Stimulated activated CD4-positive, alpha-beta T cell treated with anti-CD3 and anti-CD28 coated beads, Interleukin-1b, Interleukin-23, amount 100 ng/mL, for 4 hours (primary cell): ENCODE data around the gene DR1.
A peak's percentile ranks its signal among the peaks of the same experiment; 100 is the strongest.
"Not testable (repeated sequence)": the region's sequence is repeated elsewhere in the genome, so short reads cannot be mapped to it uniquely, and the experiment has no call there.

Experiments
- DNase-seq, 2 donors: peaks; one replicate each; pipeline ENCODE4 v3.0.0-alpha.2; 2020; ENCODE audit warnings: low read depth in 2 of 2

DR1 gene

DNA sequence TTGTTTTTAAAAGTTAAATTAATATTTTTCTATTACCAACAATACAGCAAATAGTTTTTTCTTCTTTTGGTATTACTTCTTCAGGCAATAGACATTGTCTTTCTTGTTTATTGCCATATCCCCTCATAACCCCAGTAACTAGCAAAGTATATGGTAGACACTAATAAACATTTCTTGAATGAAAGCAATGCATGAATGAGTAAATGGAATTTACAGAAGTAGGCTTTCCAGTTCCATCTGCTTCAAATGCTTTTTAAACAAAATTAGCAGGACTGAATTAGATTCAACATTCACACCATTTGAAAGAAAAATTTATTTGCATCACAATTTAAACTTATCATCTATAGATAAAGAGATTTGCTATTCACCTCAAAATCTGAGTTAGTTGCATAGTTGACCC, 5.6 kb upstream of the DR1 start:
- DNase-seq = no peak

DNA sequence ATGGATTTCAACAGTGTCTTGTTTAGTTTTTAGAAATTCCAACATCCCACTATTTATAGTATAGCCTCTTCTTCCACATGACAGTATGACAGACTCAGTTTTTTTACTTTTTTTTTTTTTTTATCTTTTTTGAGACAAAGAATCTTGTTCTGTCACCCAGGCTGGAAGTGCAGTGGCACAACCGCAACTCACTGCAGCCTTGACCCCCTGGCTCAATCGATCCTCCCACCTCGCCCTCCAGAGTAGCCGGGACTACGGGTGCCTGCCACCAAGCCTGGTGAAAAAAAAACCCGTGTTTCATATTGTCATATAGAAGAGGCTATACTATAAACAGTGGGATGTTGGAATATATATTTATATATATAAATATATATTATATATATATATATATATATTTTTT, 1.2 kb upstream of the DR1 start:
- no peak for DNase-seq

DNA sequence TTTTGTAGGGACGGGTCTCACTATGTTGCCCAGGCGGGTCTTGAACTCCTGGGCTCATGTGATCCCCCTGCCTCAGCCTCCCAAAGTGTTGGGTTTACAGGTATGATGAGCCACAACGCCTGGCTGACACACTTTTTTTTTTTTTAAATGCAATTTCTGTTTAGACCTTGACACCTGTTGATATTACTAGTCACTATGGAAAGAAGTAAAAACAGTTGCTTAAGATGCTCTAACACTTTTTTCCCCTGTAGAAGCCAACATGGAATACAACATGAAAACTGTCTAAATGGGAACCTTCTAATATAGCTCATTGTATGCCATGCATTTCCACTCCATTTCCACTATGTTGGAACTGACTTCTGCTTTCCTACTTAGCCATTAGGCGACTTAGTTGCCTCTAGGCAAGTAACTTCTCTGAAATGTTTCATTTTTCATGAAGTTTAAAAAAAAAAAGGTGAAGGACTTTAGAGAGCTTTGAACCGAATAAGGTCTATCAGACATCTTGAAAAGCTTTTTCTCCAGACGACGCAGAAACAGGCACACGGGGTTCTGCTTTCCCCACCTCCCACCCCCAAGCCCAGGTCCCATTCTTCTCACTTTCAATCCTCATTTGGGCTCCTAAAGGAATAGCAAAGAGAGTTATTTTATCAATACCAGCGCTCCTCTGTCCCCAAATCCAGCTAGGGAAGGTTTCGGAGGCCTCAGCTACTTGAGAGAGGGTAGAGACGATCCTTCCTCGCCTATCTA, 648 bp upstream of the DR1 start:
- no peak for DNase-seq

DNA sequence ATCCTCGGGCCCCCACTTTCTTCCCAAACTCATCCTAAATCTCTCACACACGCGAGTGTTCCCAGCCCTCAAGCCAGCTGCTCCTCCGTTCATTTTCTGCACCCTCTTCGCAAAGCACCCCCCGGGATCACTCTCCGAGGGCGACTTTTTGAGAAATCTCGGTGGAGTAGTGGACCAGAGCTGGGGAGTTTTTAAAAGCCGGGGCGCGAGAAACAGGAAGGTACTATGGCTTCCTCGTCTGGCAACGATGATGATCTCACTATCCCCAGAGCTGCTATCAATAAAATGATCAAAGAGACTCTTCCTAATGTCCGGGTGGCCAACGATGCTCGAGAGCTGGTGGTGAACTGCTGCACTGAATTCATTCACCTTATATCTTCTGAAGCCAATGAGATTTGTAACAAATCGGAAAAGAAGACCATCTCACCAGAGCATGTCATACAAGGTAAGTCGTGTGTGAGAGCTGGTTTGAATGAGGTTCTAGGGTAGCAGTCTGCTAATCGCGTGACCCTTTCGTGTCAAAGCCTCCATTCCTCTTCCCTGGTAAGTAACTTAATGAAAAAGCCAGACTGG, 800 bp downstream of the DR1 start:
- DNase-seq = peak in 1 of 2 donors; percentile 6

DNA sequence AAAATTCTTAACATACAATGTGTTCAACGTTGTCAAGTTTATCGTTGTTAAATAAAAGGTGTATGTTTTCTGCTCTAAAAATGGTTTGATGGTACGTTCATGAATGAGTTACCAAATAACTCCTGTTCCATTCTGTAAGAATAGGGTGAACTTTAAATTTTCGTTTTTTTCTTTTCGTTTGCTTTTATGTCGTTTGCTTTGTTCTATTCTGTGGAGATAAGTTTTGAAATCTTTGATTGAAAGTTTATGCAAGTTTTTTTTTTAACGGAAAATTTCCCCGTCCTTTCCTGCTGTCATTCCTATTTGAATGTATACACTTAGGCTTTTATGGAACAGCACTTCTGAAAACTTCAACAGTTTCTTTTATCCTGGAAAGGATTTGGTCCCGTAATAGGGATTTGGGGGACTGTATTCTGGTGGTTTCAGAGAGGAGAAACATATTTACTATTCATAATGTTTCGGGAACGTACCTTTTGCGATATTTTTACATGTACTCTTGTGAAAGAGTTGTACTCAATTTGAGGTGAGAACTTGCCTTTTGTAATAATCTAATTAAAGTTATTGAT, 1.7 kb downstream of the DR1 start:
- no peak for DNase-seq

DNA sequence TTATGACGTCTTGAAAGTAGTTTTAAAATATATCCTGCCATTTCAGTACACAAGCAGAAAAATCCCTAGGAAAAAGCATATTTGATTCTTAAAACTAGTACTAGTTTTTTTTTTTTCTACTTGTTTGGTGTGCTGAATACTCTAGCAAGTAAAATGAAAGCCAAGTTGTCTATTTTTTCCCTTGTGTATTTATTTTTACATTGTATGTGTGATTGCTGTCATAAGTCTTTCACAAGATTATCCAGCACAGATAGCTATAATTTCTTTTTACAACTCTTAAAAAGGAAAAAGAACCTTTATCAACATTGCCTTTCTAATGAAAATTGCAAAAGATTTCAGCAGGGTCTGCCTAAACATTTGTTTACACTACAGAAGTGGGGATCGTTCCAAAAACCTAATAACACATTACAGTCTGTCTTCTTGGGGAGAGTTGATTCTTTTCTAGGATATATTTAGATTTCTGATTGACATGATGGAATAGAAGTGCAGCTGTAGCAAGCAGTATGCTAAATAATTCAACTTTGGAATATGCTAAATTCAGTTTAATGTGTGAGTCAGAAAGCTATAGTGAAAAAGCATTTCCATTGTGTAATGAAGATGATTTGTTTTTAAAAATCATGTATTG, 2.5 kb downstream of the DR1 start:
- DNase-seq = no peak

DNA sequence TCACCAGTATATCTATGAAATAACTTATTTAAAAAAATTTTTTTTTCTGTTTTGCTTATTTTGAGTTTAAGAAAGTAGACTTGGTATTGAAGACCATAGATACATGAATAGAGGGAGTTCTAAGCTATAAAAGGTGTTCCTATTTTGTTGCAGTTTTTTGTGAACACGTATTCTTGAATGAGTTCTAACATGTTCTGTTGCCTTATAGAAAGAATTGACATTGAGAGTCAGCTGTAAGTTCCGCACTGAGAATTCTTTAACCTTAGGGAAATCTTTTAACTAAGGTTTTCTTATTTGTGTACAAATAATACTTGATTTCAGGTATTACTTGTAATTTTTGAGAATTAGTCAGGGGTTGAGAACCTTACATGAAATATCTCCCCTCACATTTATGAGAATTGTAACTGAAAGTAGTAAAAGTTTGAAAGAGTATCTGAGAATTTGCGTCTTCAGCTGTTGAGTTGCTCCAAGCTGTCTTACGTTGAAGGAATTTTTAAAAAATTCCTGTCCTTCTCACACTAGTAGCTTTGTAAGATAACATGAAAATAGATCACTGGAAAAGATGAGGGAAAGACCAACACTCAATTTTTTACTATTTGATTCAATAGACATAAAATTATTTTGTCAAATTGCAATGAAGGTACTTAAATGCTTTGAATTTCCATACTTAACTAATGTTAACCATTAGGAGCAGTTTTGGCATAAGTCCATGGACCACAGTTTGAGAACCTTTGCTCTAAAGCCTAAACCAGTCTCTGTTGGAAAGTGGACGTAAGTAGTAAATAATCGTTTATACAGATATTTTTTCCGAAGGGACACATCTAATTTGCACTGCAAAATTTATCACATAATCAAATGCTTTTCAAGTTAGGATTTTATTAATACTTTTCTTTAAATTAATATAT, 3.8 kb downstream of the DR1 start:
- no peak for DNase-seq

DNA sequence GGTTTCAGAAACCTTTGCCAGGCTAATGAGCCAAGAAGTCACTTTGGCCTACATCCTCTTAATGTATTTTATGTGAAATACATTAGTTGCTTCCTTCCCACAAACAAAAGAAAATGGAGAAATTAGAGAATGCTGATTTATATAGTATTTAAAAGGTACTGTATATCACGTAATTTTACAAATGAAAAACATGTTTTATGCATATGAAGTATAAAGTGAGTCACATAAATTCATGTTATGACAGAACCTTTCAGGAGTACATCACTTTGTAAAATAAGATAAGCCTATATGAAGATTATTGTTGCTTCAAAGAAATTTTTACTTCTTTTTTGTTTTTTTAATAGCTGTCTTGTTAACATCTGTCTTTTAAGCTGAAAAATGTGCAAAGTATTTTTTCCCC, 4.6 kb downstream of the DR1 start:
- no peak for DNase-seq

DNA sequence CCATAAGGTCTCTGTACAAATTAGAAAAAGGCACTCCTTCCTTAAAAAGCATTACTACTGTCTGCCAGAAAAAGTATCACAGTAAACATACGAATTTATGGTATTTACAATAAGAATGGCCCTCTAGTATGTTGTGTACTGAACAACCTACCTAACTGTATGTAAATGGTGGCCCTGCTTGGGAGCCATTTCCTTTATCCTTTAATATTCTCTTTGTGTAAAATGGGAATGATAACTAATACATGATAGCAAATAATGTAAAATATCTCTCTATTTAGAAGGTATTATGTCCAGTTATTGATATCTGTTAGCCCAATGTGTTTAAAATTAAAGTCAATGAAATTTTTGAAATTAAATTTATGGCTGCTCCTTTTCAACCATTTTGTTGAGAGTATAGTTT, 5.2 kb downstream of the DR1 start:
- no peak for DNase-seq

DNA sequence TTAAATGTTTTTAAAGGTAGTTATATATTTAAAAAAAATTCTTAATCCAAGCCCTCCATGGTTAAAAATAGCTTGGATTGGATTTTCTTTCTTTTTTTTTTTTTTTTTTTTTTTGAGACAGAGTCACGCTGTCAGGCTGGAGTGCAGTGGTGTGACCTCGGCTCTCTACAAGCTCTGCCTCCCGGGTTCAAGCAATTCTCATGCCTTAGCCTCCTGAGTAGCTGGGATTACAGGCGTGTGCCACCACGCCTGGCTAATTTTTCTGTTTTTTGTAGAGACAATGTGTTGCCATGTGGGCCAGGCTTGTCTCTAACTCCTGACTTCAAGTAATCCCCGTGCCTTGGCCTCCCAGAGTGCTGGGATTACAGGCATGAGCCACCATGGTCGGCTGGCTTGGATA, 5.6 kb downstream of the DR1 start:
- DNase-seq = not testable (repeated sequence)

DNA sequence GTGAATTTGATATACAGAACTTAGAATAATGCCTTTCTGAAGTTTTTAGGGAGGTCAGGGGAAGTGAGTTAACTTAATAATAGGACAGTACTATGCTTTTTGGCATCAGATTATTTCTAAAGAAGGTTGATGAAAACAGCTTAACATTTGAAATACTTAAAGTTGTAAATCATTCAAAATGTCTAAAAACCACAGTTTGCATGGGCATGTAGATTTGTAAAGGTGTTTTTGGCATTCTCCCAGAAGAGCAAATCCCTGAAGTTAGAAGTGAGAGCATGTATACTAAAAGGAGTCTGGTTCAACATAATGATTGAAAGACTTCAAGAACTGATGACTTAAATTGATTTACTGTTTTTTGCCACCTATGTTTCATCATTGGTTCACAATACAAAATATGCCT, 6.7 kb downstream of the DR1 start:
- no peak for DNase-seq

DNA sequence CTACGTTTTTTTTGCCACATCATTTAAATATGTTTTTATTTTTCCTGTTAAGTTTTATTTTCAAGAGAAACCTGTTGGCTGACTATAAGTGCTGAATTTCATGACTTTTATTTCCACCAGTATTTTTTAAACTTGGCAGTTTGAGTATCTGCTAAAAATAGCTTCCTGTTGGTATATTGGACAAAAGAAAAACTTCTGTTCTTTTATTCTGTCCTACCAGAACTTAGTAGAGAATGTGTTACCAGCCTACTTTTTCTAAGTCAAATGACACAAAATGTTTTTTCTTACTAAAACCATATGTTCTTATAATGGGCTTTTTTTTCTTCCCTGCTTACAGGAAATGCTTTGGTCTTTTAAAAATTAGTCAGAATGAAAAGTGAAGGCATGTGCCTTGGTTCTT, 7.6 kb downstream of the DR1 start:
- DNase-seq = no peak

DNA sequence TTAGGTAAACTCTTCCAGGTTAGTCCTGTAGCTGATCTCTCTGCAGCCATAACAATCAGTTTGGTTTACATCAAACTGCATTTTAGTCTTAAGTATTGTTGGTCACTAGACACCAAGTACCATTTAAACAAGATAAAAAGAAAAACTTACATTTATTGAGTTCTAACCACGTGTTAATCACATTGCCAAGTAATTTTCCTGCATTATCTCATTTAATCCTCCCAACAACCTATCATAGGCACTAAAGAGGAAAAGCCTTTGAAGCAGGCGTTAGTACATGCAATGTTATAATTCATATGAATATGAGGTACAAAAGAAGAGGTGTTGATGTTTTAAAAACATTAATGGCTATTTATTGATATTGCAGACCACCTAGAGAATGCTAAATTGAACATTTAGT, 9.0 kb downstream of the DR1 start:
- no peak for DNase-seq

DNA sequence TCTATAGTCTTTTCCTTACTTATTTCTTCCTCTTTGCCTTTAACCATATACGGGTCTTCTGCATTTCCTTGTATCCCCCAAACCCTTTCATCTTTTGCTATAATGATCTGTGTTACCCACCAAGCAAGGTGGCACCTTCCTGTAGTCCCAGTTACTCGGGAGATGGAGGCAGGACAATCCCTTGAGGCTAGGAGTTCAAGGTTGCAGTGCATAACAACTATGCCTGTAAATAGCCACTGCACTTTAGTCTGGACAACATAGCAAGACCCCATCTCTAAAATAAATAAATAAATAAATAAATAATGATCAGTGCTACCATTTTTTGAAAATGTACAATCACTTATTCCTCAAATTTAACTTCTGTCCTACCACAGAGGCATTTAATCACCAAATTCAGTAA, 11.5 kb downstream of the DR1 start:
- DNase-seq = no peak

DNA sequence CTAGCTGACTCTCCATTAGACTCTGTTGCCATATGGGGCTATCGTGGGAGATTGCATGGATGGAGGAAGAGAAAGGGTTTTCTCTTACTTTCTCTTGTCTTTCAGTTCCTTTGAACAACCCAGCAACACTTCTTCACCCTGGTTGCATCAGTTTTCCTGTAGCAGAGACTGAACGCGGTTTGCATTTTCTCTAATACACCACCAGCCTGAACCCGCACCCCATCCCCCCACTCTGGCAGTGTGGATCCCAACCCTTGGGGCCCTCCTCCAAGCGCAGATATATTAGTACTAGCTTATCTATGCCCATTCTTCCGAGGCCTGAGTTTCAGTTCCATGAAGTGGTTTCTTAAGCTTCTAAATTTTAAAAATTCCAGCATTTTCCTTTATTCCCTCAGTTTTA, 12.6 kb downstream of the DR1 start:
- no peak for DNase-seq

DNA sequence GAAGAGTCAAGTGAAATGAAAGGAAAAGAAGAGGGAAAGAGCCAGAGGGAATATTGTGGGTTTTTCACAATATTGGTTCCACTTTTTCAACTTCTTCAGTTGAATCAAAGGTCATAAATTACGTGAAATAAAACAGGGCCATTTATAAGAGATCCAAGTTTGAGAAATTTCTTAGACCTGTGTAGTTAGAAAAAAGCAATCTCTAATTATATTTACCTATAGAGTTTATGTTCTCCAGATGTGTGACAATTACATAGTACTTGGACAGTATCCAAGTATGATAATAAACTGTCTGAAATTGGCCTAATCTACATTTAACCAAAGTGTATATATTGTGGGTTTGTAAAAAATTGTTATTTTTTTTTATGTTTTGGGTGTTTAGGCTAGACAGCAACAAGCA, 14.4 kb downstream of the DR1 start:
- DNase-seq = no peak

DNA sequence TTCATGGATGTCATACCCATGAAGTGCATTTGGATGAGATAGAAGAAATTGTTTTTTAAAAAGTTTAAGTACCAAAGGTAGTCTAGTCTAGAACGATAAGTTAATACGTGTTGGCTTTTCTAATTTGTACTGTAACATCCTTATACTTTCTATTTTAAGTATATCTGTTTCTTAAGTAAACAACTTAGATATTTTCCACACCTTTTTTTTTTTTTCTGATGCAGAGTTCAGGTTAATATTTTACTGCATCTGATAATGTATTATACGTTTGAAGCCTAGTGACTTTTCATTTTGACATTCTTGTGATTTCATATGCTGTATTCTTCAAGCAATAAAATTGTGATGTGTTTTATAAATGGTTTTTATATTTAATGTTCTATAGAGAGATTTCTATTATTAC, 16.5 kb downstream of the DR1 start:
- no peak for DNase-seq

DNA sequence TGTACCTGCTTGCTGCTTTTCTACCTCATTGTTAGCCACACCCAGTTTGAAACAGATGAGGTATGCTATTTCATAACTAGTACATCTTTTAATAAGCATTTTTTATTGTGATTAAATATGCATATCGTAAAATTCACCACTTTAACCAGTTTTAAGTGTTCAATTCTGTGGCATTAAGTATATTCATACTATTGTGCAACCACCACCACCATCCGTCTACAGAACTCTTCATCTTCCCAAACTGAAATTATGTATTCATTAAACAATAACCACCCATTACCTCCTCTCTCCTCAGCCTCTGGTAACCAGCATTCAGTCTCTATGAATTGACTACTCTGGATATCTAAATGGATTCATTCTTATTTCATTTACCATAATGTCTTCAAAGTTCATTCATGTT, 20.1 kb downstream of the DR1 start:
- DNase-seq = no peak

DNA sequence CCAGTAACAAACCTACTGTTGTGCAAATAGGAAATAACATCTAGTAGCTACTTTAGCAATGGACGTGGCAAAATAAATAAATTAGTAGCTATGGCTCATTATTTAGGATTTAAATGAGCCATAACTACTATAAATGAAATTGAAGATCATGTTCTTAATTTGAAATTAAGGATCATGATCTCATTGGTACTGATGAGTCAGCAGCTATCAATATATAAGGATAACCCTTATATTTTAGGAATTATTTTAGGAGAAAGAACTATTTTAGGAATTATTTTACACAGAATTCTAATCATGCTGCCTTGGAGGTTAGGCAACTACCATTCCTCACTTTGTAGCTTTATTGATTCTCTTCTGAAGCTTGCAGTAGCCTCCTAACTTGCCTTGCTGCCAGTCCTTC, 24.0 kb downstream of the DR1 start:
- DNase-seq = no peak

DNA sequence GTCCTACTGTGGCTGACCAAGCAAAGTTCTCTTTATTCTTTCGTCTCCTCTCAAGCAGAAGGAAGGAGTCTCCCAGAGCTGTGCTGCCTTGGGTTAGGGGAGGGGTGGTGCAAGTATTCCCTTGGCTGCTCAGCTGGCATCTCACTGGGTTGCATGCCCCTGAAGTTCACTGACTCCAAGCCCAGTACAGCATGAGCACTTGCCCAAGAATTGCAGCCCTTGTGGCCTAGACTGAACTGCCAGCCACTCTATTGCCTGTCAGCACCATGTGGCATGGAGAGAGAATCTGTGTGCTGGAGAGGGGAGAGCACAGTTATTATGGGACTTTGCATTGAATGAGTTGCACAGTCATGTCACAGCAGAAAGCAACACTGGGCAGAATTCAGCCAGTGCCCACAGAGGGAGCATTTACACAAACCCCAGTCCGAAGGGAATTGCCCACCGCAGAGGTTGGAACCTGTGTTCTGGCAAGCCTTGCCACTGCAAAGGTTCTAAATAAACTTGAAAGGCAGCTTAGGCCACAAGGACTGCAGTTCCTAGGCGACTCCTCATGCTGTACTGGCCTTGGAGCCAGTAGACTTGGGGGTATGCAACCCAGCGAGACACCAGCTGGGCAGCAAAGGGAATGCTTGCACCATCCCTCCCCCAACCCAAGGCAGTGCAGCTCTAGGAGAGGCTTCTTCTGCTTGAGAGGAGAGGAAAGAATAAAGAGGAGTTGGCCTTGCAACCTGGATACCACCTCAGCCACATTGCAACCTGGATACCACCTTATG, 28.8 kb downstream of the DR1 start:
- DNase-seq = no peak

DNA sequence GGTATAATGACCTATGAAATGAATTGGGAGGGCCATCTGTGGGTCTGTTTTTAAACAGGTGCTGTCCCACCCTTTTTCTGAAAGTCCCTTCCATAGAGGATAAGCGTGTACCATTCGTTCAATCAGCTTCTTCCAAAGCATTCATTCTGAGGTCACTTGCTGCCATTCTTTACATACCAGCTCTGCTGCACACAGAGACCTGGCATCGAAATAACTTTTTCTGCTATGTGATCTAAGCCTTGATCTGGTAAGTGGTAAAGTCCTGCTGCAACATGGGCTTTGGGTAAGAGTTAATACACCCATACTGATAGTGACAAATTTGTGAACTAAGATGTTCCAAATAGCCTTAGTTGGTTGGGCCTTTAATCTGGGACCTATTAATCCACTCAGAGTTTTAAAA, 38.9 kb downstream of the DR1 start:
- no peak for DNase-seq
